NCI-H69 (cell line): ENCODE measurements around the gene RERE.
"Not testable (repeated sequence)": the region's sequence is repeated elsewhere in the genome, so short reads cannot be mapped to it uniquely, and the experiment has no call there.

ENCODE experiments used
- DNase-seq: peaks from one replicate; lab custom pipeline; 2025; lab: John Stamatoyannopoulos, UW

The RERE gene

GRCh38 chr1:8844501-8845006, 27.1 kb upstream of the RERE start:
- DNase-seq = peak; percentile 88

- no peak for DNase-seq
Measured at GRCh38 chr1:8841395-8841794, 24.0 kb upstream of the RERE start.

GRCh38 chr1:8839990-8840389, 22.6 kb upstream of the RERE start:
- no peak for DNase-seq

- peak; percentile 13 for DNase-seq
Measured at GRCh38 chr1:8835941-8836643, 18.7 kb upstream of the RERE start.

- no peak for DNase-seq
Measured at GRCh38 chr1:8831340-8831739, 13.9 kb upstream of the RERE start.

- DNase-seq = not testable (repeated sequence)
Measured at GRCh38 chr1:8830732-8831131, 13.3 kb upstream of the RERE start.

GRCh38 chr1:8825985-8826481, 8.6 kb upstream of the RERE start:
- DNase-seq = no peak

GRCh38 chr1:8823295-8823664, 5.8 kb upstream of the RERE start:
- DNase-seq = no peak

GRCh38 chr1:8822373-8823294, 5.2 kb upstream of the RERE start:
- DNase-seq = peak; percentile 95

GRCh38 chr1:8821084-8821483, 3.6 kb upstream of the RERE start:
- DNase-seq = no peak

GRCh38 chr1:8818789-8819188, 1.3 kb upstream of the RERE start:
- not testable (repeated sequence) for DNase-seq

GRCh38 chr1:8818325-8818775, 910 bp upstream of the RERE start:
- DNase-seq = peak; percentile 69

GRCh38 chr1:8816831-8817411, 519 bp downstream of the RERE start:
- peak; percentile 51 for DNase-seq

GRCh38 chr1:8816264-8816663, 1.2 kb downstream of the RERE start:
- peak; percentile 36 for DNase-seq

- DNase-seq = peak; percentile 60
Measured at GRCh38 chr1:8815582-8816151, 1.8 kb downstream of the RERE start.

GRCh38 chr1:8814865-8815264, 2.6 kb downstream of the RERE start:
- DNase-seq = peak; percentile 74

- DNase-seq = no peak
Measured at GRCh38 chr1:8813991-8814390, 3.4 kb downstream of the RERE start.

- DNase-seq = no peak
Measured at GRCh38 chr1:8813016-8813763, 4.2 kb downstream of the RERE start.

- no peak for DNase-seq
Measured at GRCh38 chr1:8812081-8812480, 5.4 kb downstream of the RERE start.

GRCh38 chr1:8810987-8811386, 6.5 kb downstream of the RERE start:
- no peak for DNase-seq

- no peak for DNase-seq
Measured at GRCh38 chr1:8809342-8809736, 8.1 kb downstream of the RERE start.
